ENCODE measurements around the gene UBR3.
A peak's percentile ranks its signal among the peaks of the same experiment; 100 is the strongest.
"Not testable (repeated sequence)": the region's sequence is repeated elsewhere in the genome, so short reads cannot be mapped to it uniquely, and the experiment has no call there.

Gene UBR3

GRCh38 chr2:169827272-169828140 lies at the start of gene UBR3:
Gene UBR3, plus strand, starts transcription at chr2:169827454. Its CDS starts 54 bp downstream, at chr2:169827508.
- peak; percentile 93 for DNase-seq (ENCODE audit: low read depth, low spot score)

- no peak for DNase-seq (ENCODE audit: low read depth, low spot score)
These were observed 48.8 kb upstream of the UBR3 start for GRCh38 chr2:169778446-169778845.

GRCh38 chr2:169781249-169782013 lies 45.8 kb upstream of the UBR3 start:
- DNase-seq (ENCODE audit: low read depth, low spot score): no peak

GRCh38 chr2:169782513-169782912 lies 44.7 kb upstream of the UBR3 start:
- no peak for DNase-seq (ENCODE audit: low read depth, low spot score)

- DNase-seq (ENCODE audit: low read depth, low spot score): no peak
These were observed 36.7 kb upstream of the UBR3 start for GRCh38 chr2:169790581-169790980.

- DNase-seq (ENCODE audit: low read depth, low spot score): no peak
These were observed 32.1 kb upstream of the UBR3 start for GRCh38 chr2:169795181-169795580.

GRCh38 chr2:169796441-169796840 lies 30.8 kb upstream of the UBR3 start:
- no peak for DNase-seq (ENCODE audit: low read depth, low spot score)

- no peak for DNase-seq (ENCODE audit: low read depth, low spot score)
These were observed 29.7 kb upstream of the UBR3 start for GRCh38 chr2:169797601-169798000.

GRCh38 chr2:169798397-169798717 lies 28.9 kb upstream of the UBR3 start:
- no peak for DNase-seq (ENCODE audit: low read depth, low spot score)

GRCh38 chr2:169798718-169799592 lies 28.3 kb upstream of the UBR3 start, which contains the start of gene SSB:
Gene SSB, plus strand, starts transcription at chr2:169798871. Its CDS starts 2,090 bp downstream, at chr2:169800961.
- peak; percentile 95 for DNase-seq (ENCODE audit: low read depth, low spot score)

- peak; percentile 25 for DNase-seq (ENCODE audit: low read depth, low spot score)
These were observed 23.8 kb upstream of the UBR3 start for GRCh38 chr2:169803480-169803879.

- DNase-seq (ENCODE audit: low read depth, low spot score): no peak
These were observed 20.7 kb upstream of the UBR3 start for GRCh38 chr2:169806586-169806985.

- DNase-seq (ENCODE audit: low read depth, low spot score): no peak
These were observed 19.0 kb upstream of the UBR3 start for GRCh38 chr2:169808221-169808620.

- DNase-seq (ENCODE audit: low read depth, low spot score): no peak
These were observed 11.4 kb upstream of the UBR3 start for GRCh38 chr2:169815849-169816248.

GRCh38 chr2:169816961-169817360 lies 10.3 kb upstream of the UBR3 start:
- DNase-seq (ENCODE audit: low read depth, low spot score): not testable (repeated sequence)

GRCh38 chr2:169817369-169817768 lies 9.9 kb upstream of the UBR3 start:
- DNase-seq (ENCODE audit: low read depth, low spot score): not testable (repeated sequence)

- no peak for DNase-seq (ENCODE audit: low read depth, low spot score)
These were observed 9.0 kb upstream of the UBR3 start for GRCh38 chr2:169818241-169818640.

GRCh38 chr2:169819106-169819505 lies 8.1 kb upstream of the UBR3 start:
- no peak for DNase-seq (ENCODE audit: low read depth, low spot score)

GRCh38 chr2:169820101-169820500 lies 7.2 kb upstream of the UBR3 start:
- DNase-seq (ENCODE audit: low read depth, low spot score): not testable (repeated sequence)

GRCh38 chr2:169822036-169822435 lies 5.2 kb upstream of the UBR3 start:
- DNase-seq (ENCODE audit: low read depth, low spot score): no peak

- no peak for DNase-seq (ENCODE audit: low read depth, low spot score)
These were observed 4.4 kb upstream of the UBR3 start for GRCh38 chr2:169822785-169823392.

Data from ELF-1 (cell line).